ENCODE results near the gene SCFD2. TPM values are rescaled to one million over a fixed set of nuclear protein-coding genes. Genes with fewer than 3 reads are reported as not detected.

SCFD2 gene
- total and polyA plus RNA-seq, 2 experiments from 2014 or later, result 30.7 to 33.2 TPM

- no peaks in the 10 kb centered on the region for H3K27me3 ChIP-seq (replicated peaks; ENCODE audit: insufficient read depth)
- H3K9me2 ChIP-seq (ENCODE audit: insufficient read depth), result no peaks in the 10 kb centered on the region
- H4K20me1 ChIP-seq (ENCODE audit: insufficient read depth), result no peaks in the 10 kb centered on the region
- H3K4me1 ChIP-seq (ENCODE audit: insufficient read depth), result peaks cover 48% of the 10 kb centered on the region
- no peak overlapping the region for H3K4me2 ChIP-seq (ENCODE audit: unreplicated experiment)
- DNase-seq, result peak; percentile 37
- H3K9me3 ChIP-seq (ENCODE audit: low read depth), result no peaks in the 10 kb centered on the region
- in situ Hi-C loops (cut with MboI), result loop anchor here (10.0 to 25.0 kb wide), 4 partner anchors 352 to 1214 kb away; partner anchors contain the start of genes PDGFRA and SCFD2
- H3K79me2 ChIP-seq (ENCODE audit: insufficient read depth), result no peaks in the 10 kb centered on the region; the same call in 1 of the 2 replicates
- H3F3A ChIP-seq (ENCODE audit: insufficient read depth), result peaks cover 24% of the 10 kb centered on the region
- H3K36me3 ChIP-seq (ENCODE audit: low read depth), result no peaks in the 10 kb centered on the region
- H3K27ac ChIP-seq, result no peak overlapping the region
- no peak overlapping the region for H3K9ac ChIP-seq
- WGBS, 2 experiments (ENCODE audit: low coverage in 1 of 2, low lambda C conversion rate in 2 of 2, missing lambda C conversion rate in 2 of 2), result 29 to 42% methylated on average over 5 of the region's 5 CpGs
- no peak overlapping the region for H3K4me3 ChIP-seq
- TF ChIP-seq EZH2 (IDR thresholded peaks at IDR 0.05; ENCODE audit: insufficient read depth, poor library complexity, severe bottlenecking), result no peak
- no peak for TF ChIP-seq EZH2phosphoT487 (IDR thresholded peaks at IDR 0.05; ENCODE audit: insufficient read depth, low read depth)
- H2AFZ ChIP-seq, result no peak overlapping the region
Observed at GRCh38 chr4:53010318-53010717, 355.5 kb downstream of the SCFD2 start.

GRCh38 chr4:53009824-53010223, 356.0 kb downstream of the SCFD2 start:
- no peak overlapping the region for H2AFZ ChIP-seq
- no peak overlapping the region for H3K4me2 ChIP-seq (ENCODE audit: unreplicated experiment)
- H3K9me3 ChIP-seq (ENCODE audit: low read depth), result no peaks in the 10 kb centered on the region
- in situ Hi-C loops (cut with MboI), result loop anchor here (10.0 to 25.0 kb wide), 4 partner anchors 352 to 1215 kb away; partner anchors contain the start of genes PDGFRA and SCFD2
- H3K27me3 ChIP-seq (replicated peaks; ENCODE audit: insufficient read depth), result no peaks in the 10 kb centered on the region
- H3K4me1 ChIP-seq (ENCODE audit: insufficient read depth), result peaks cover 43% of the 10 kb centered on the region
- no peak overlapping the region for H3K9ac ChIP-seq
- H3K36me3 ChIP-seq (ENCODE audit: low read depth), result no peaks in the 10 kb centered on the region
- no peak overlapping the region for H3K27ac ChIP-seq
- H3F3A ChIP-seq (ENCODE audit: insufficient read depth), result peaks cover 19% of the 10 kb centered on the region
- no peaks in the 10 kb centered on the region for H4K20me1 ChIP-seq (ENCODE audit: insufficient read depth)
- DNase-seq, result no peak
- no peak overlapping the region for H3K4me3 ChIP-seq
- H3K79me2 ChIP-seq (ENCODE audit: insufficient read depth), result no peaks in the 10 kb centered on the region
- 68 to 71% methylated on average over 3 of the region's 3 CpGs for WGBS, 2 experiments (ENCODE audit: low coverage in 1 of 2, low lambda C conversion rate in 2 of 2, missing lambda C conversion rate in 2 of 2)
- TF ChIP-seq EZH2 (IDR thresholded peaks at IDR 0.05; ENCODE audit: insufficient read depth, poor library complexity, severe bottlenecking), result no peak
- no peaks in the 10 kb centered on the region for H3K9me2 ChIP-seq (ENCODE audit: insufficient read depth)

- Histone ChIP-seq H3K27me3 (replicated peaks; ENCODE audit: insufficient read depth) (no peaks in the 10 kb centered on the region), H3K4me1 (ENCODE audit: insufficient read depth) (peaks cover 15% of the 10 kb centered on the region), H3F3A (ENCODE audit: insufficient read depth) (no peaks in the 10 kb centered on the region), H2AFZ (no peak overlapping the region), H3K9me2 (ENCODE audit: insufficient read depth) (no peaks in the 10 kb centered on the region), H3K9me3 (ENCODE audit: low read depth) (no peaks in the 10 kb centered on the region), H3K4me2 (ENCODE audit: unreplicated experiment) (no peak overlapping the region), H3K9ac (no peak overlapping the region), H3K4me3 (no peak overlapping the region), H3K27ac (no peak overlapping the region), H3K79me2 (ENCODE audit: insufficient read depth) (no peaks in the 10 kb centered on the region), H4K20me1 (ENCODE audit: insufficient read depth) (no peaks in the 10 kb centered on the region), H3K36me3 (ENCODE audit: low read depth) (no peaks in the 10 kb centered on the region)
- no peak for TF ChIP-seq EZH2phosphoT487 (IDR thresholded peaks at IDR 0.05; ENCODE audit: insufficient read depth, low read depth)
- no peak for TF ChIP-seq EZH2 (IDR thresholded peaks at IDR 0.05; ENCODE audit: insufficient read depth, poor library complexity, severe bottlenecking)
- 89 to 96% methylated on average over 4 of the region's 4 CpGs for WGBS, 2 experiments (ENCODE audit: low coverage in 1 of 2, low lambda C conversion rate in 2 of 2, missing lambda C conversion rate in 2 of 2)
- in situ Hi-C loops (cut with MboI), result loop anchor here (25.0 kb wide), 3 partner anchors 355 to 905 kb away; partner anchors contain the start of gene SCFD2
- no peak for DNase-seq
Observed at GRCh38 chr4:53007024-53007423, 358.8 kb downstream of the SCFD2 start.

- H3K4me2 ChIP-seq (ENCODE audit: unreplicated experiment), result no peak overlapping the region
- peaks cover 6% of the 10 kb centered on the region; the same call in 1 of the 2 replicates for H3K4me1 ChIP-seq (ENCODE audit: insufficient read depth)
- H3K9ac ChIP-seq, result no peak overlapping the region
- no peaks in the 10 kb centered on the region for H3K27me3 ChIP-seq (replicated peaks; ENCODE audit: insufficient read depth)
- H3K27ac ChIP-seq, result no peak overlapping the region
- in situ Hi-C loops (cut with MboI), result loop anchor here (25.0 kb wide), 3 partner anchors 356 to 906 kb away; partner anchors contain the start of gene SCFD2
- H3K36me3 ChIP-seq (ENCODE audit: low read depth), result no peaks in the 10 kb centered on the region
- no peak for DNase-seq
- 98 to 100% methylated on average over 3 of the region's 3 CpGs for WGBS, 2 experiments (ENCODE audit: low coverage in 1 of 2, low lambda C conversion rate in 2 of 2, missing lambda C conversion rate in 2 of 2)
- no peaks in the 10 kb centered on the region for H4K20me1 ChIP-seq (ENCODE audit: insufficient read depth)
- H3F3A ChIP-seq (ENCODE audit: insufficient read depth), result no peaks in the 10 kb centered on the region
- no peak overlapping the region for H2AFZ ChIP-seq
- no peak for TF ChIP-seq EZH2phosphoT487 (IDR thresholded peaks at IDR 0.05; ENCODE audit: insufficient read depth, low read depth)
- no peak for TF ChIP-seq EZH2 (IDR thresholded peaks at IDR 0.05; ENCODE audit: insufficient read depth, poor library complexity, severe bottlenecking)
- no peaks in the 10 kb centered on the region for H3K79me2 ChIP-seq (ENCODE audit: insufficient read depth)
- H3K4me3 ChIP-seq, result no peak overlapping the region
- no peaks in the 10 kb centered on the region for H3K9me2 ChIP-seq (ENCODE audit: insufficient read depth)
- no peaks in the 10 kb centered on the region for H3K9me3 ChIP-seq (ENCODE audit: low read depth)
Observed at GRCh38 chr4:53005808-53006207, 360.1 kb downstream of the SCFD2 start.
